ENCODE measurements around the gene DNAJC4.

Gene DNAJC4

DNA sequence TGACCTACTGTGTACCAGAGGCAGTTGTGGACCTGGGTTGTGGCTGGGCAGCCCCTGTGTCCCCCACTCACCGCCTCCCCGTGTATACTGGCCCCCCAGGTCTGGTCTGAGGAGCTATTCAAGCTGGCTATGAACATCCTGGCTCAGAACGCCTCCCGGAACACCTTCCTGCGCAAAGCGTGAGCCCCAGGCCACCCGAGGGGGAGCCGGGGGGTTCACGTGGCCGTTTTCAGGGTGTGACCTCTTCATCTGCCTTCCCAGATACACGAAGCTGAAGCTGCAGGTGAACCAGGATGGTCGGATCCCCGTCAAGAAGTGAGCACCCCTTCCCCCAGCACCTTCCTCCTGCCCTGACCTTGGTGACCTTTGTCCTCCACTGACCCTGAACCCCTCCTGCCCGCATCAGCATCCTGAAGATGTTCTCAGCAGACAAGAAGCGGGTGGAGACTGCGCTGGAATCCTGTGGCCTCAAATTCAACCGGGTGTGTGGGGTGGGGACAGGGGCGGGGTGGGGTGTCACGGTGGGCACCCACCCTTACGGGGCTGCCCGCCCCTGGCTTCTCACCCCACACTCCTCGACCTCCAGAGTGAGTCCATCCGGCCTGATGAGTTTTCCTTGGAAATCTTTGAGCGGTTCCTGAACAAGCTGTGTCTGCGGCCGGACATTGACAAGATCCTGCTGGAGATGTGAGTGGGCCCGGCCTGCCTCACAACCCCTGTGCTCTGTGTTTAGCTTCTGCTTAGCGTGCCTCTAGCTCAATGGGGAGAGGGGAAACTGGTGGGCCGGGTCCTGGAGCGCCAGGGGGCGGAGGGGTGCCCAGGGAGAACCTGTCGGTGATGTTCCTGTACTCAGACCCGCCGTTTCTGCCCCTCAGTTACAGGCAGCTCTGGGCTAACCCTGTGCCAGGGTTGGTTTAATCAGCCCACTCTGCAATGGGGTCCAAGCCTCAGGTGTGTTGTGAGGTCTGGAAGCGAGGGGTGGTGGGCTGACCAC lies 25.1 kb downstream of the DNAJC4 start:
- Histone ChIP-seq H3K27ac (ENCODE audit: low read length) (no peak overlapping the region), H3K9me2 (replicated peaks; ENCODE audit: insufficient read depth, low read length) (no peaks in the 10 kb centered on the region), H3K9ac (ENCODE audit: low read length) (no peak overlapping the region), H3K9me3 (replicated peaks; ENCODE audit: insufficient read depth, low read length) (no peaks in the 10 kb centered on the region), H2AFZ (ENCODE audit: low read length) (no peak overlapping the region), H3K4me1 (ENCODE audit: low read length) (no peaks in the 10 kb centered on the region; the same call in 1 of the 2 replicates), H3F3A (ENCODE audit: insufficient read depth, low read length) (no peaks in the 10 kb centered on the region), H3K36me3 (replicated peaks; ENCODE audit: insufficient read depth, low read length) (no peaks in the 10 kb centered on the region), H3K79me2 (ENCODE audit: low read length) (peaks cover 9% of the 10 kb centered on the region), H3K4me3 (ENCODE audit: low read length) (no peak overlapping the region), H4K20me1 (ENCODE audit: insufficient read depth, low read length) (no peaks in the 10 kb centered on the region), H3K4me2 (ENCODE audit: low read depth, low read length) (no peak overlapping the region), H3K27me3 (replicated peaks; ENCODE audit: insufficient read depth, low read length) (peaks cover 2% of the 10 kb centered on the region; the same call in 1 of the 2 replicates)
- no peak for DNase-seq
- no peak for TF ChIP-seq EZH2phosphoT487 (IDR thresholded peaks at IDR 0.05; ENCODE audit: low read length)
- TF ChIP-seq EZH2 (optimal IDR thresholded peaks at IDR 0.05; ENCODE audit: low read depth, low read length), result no peak
- TF ChIP-seq, protein P1, sequence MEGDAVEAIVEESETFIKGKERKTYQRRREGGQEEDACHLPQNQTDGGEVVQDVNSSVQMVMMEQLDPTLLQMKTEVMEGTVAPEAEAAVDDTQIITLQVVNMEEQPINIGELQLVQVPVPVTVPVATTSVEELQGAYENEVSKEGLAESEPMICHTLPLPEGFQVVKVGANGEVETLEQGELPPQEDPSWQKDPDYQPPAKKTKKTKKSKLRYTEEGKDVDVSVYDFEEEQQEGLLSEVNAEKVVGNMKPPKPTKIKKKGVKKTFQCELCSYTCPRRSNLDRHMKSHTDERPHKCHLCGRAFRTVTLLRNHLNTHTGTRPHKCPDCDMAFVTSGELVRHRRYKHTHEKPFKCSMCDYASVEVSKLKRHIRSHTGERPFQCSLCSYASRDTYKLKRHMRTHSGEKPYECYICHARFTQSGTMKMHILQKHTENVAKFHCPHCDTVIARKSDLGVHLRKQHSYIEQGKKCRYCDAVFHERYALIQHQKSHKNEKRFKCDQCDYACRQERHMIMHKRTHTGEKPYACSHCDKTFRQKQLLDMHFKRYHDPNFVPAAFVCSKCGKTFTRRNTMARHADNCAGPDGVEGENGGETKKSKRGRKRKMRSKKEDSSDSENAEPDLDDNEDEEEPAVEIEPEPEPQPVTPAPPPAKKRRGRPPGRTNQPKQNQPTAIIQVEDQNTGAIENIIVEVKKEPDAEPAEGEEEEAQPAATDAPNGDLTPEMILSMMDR (IDR thresholded peaks at IDR 0.05; ENCODE audit: low read length), result no peak

DNA sequence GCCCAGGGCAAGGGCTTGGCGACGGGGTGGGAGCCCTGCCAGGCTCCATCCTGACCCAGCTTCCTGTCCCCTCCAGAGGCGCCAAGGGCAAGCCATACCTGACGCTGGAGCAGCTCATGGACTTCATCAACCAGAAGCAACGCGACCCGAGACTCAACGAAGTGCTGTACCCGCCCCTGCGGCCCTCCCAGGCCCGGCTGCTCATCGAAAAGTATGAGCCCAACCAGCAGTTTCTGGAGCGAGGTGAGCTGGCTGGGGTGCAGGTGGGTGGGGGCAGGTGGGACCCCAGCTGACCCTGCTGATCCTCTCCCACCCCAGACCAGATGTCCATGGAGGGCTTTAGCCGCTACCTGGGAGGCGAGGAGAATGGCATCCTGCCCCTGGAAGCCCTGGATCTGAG lies 26.0 kb downstream of the DNAJC4 start:
- H4K20me1 ChIP-seq (ENCODE audit: insufficient read depth, low read length), result no peaks in the 10 kb centered on the region
- H3K9me2 ChIP-seq (replicated peaks; ENCODE audit: insufficient read depth, low read length), result no peaks in the 10 kb centered on the region
- no peak overlapping the region for H3K4me3 ChIP-seq (ENCODE audit: low read length)
- H3K79me2 ChIP-seq (ENCODE audit: low read length), result peaks cover 9% of the 10 kb centered on the region
- TF ChIP-seq, protein P1 (IDR thresholded peaks at IDR 0.05; ENCODE audit: low read length), result no peak
- no peak for TF ChIP-seq EZH2phosphoT487 (IDR thresholded peaks at IDR 0.05; ENCODE audit: low read length)
- TF ChIP-seq EZH2 (optimal IDR thresholded peaks at IDR 0.05; ENCODE audit: low read depth, low read length), result no peak
- H3F3A ChIP-seq (ENCODE audit: insufficient read depth, low read length), result no peaks in the 10 kb centered on the region
- H3K9me3 ChIP-seq (replicated peaks; ENCODE audit: insufficient read depth, low read length), result no peaks in the 10 kb centered on the region
- H3K4me2 ChIP-seq (ENCODE audit: low read depth, low read length), result no peak overlapping the region
- H3K36me3 ChIP-seq (replicated peaks; ENCODE audit: insufficient read depth, low read length), result no peaks in the 10 kb centered on the region
- no peak overlapping the region for H2AFZ ChIP-seq (ENCODE audit: low read length)
- no peaks in the 10 kb centered on the region for H3K4me1 ChIP-seq (ENCODE audit: low read length)
- H3K9ac ChIP-seq (ENCODE audit: low read length), result no peak overlapping the region
- H3K27me3 ChIP-seq (replicated peaks; ENCODE audit: insufficient read depth, low read length), result no peaks in the 10 kb centered on the region
- no peak for DNase-seq
- no peak overlapping the region for H3K27ac ChIP-seq (ENCODE audit: low read length)

DNA sequence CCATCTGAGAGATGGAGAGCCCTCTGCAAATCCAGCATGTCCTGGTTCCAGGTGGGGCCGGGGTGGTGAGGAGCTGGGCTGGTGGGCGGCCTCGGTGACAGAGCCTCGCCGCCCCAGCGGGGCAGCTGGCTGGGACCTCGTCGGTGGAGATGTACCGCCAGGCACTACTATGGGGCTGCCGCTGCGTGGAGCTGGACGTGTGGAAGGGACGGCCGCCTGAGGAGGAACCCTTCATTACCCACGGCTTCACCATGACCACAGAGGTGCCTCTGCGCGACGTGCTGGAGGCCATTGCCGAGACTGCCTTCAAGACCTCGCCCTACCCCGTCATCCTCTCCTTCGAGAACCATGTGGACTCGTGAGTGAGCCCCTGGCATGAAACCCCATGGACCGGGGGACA lies 28.0 kb downstream of the DNAJC4 start:
- H3K9ac ChIP-seq (ENCODE audit: low read length), result no peak overlapping the region
- no peak overlapping the region for H3K4me3 ChIP-seq (ENCODE audit: low read length)
- TF ChIP-seq, protein P1 (IDR thresholded peaks at IDR 0.05; ENCODE audit: low read length), result no peak
- TF ChIP-seq EZH2 (optimal IDR thresholded peaks at IDR 0.05; ENCODE audit: low read depth, low read length) (no peak), EZH2phosphoT487 (IDR thresholded peaks at IDR 0.05; ENCODE audit: low read length) (no peak)
- H2AFZ ChIP-seq (ENCODE audit: low read length), result no peak overlapping the region
- H3K27ac ChIP-seq (ENCODE audit: low read length), result no peak overlapping the region
- H3K9me2 ChIP-seq (replicated peaks; ENCODE audit: insufficient read depth, low read length), result no peaks in the 10 kb centered on the region
- H3K79me2 ChIP-seq (ENCODE audit: low read length), result no peaks in the 10 kb centered on the region
- H3K4me1 ChIP-seq (ENCODE audit: low read length), result no peaks in the 10 kb centered on the region
- H3K27me3 ChIP-seq (replicated peaks; ENCODE audit: insufficient read depth, low read length), result no peaks in the 10 kb centered on the region
- no peaks in the 10 kb centered on the region for H3F3A ChIP-seq (ENCODE audit: insufficient read depth, low read length)
- no peak overlapping the region for H3K4me2 ChIP-seq (ENCODE audit: low read depth, low read length)
- H3K9me3 ChIP-seq (replicated peaks; ENCODE audit: insufficient read depth, low read length), result no peaks in the 10 kb centered on the region
- no peaks in the 10 kb centered on the region for H4K20me1 ChIP-seq (ENCODE audit: insufficient read depth, low read length)
- no peak for DNase-seq
- H3K36me3 ChIP-seq (replicated peaks; ENCODE audit: insufficient read depth, low read length), result no peaks in the 10 kb centered on the region
